Smooth muscle cell (in vitro differentiated cells): Measurements from ENCODE around the gene BEND5. TPM values are rescaled to one million over a fixed set of nuclear protein-coding genes. Genes with fewer than 3 reads are reported as not detected.

ENCODE experiments used
- DNase-seq: peaks from one replicate; lab custom pipeline; 2025; ENCODE audit not compliant: unreplicated experiment; lab: John Stamatoyannopoulos, UW
- H2AFZ ChIP-seq: fragments of 200-600 bp; sonication (generic); 2 replicates; pipeline ENCODE4 v1.6.0; 2016; ENCODE audit warnings: antibody characterized with exemption, low read depth, mild to moderate bottlenecking
- H3F3A ChIP-seq: fragments of 200-600 bp; sonication (generic); 2 replicates; pipeline ENCODE4 v1.6.0; 2017; ENCODE audit warnings: antibody characterized with exemption, low read depth
- H3K27ac ChIP-seq: fragments of 200-600 bp; sonication (generic); 2 replicates; pipeline ENCODE4 v1.5.1; 2016; ENCODE audit warnings: low read depth, mild to moderate bottlenecking
- H3K27me3 ChIP-seq: fragments of 200-600 bp; sonication (generic); 2 replicates; pipeline ENCODE4 v1.6.1; 2016; ENCODE audit warnings: low read depth, mild to moderate bottlenecking
- H3K36me3 ChIP-seq: fragments of 200-600 bp; sonication (generic); 2 replicates; pipeline ENCODE4 v1.5.1; 2016; ENCODE audit warnings: low read depth
- H3K4me1 ChIP-seq: fragments of 200-600 bp; sonication (generic); 2 replicates; pipeline ENCODE4 v1.5.1; 2016; ENCODE audit warnings: low read depth
- H3K4me2 ChIP-seq: fragments of 200-600 bp; sonication (generic); 2 replicates; pipeline ENCODE4 v1.6.0; 2016; ENCODE audit warnings: mild to moderate bottlenecking
- H3K4me3 ChIP-seq: fragments of 200-600 bp; sonication (generic); 2 replicates; pipeline ENCODE4 v1.5.1; 2016; ENCODE audit warnings: mild to moderate bottlenecking
- H3K79me2 ChIP-seq: fragments of 200-600 bp; sonication (generic); 2 replicates; pipeline ENCODE4 v1.6.0; 2016; ENCODE audit warnings: low read depth, mild to moderate bottlenecking
- H3K9ac ChIP-seq: fragments of 200-600 bp; sonication (generic); 2 replicates; pipeline ENCODE4 v1.6.0; 2016; ENCODE audit warnings: low read depth
- H3K9me3 ChIP-seq: fragments of 200-600 bp; sonication (generic); replicated peaks from 2 replicates; pipeline ENCODE4 v1.5.1; 2016; ENCODE audit warnings: low read depth
- H4K20me1 ChIP-seq: fragments of 200-600 bp; sonication (generic); 2 replicates; pipeline ENCODE4 v1.6.0; 2016; ENCODE audit warnings: low read depth
- WGBS: methylation state at CpG from one replicate; pipeline ENCODE4 v1.1.7; 2016; ENCODE audit warnings: low lambda C conversion rate; 5-methylcytosine and 5-hydroxymethylcytosine counted together
- polyA plus RNA-seq: library from polyadenylated mRNA; unstranded; fragments of >200 nt; fragmentation: Nextera tagmentation; extraction: Ambion mirVana; gene quantifications from 2 replicates; pipeline ENCODE4 v1.2.1, GENCODE V29; 2016
- total RNA-seq: library from RNA; depleted of rRNA; stranded (reverse); fragments of >200 nt; gene quantifications from 2 replicates; pipeline ENCODE4 v1.2.3, GENCODE V29; 2014
- TF ChIP-seq, protein P1 (sequence below): fragments of 200-600 bp; sonication (generic); IDR thresholded peaks from 2 replicates; pipeline ENCODE4 v1.5.1; 2017; ENCODE audit warnings: borderline replicate concordance, mild to moderate bottlenecking, antibody characterized with exemption; ENCODE audit not compliant: insufficient read depth, poor library complexity, severe bottlenecking

The BEND5 gene
- total and polyA plus RNA-seq, 2 experiments from 2014 or later = 4.0 to 10.7 TPM

DNA sequence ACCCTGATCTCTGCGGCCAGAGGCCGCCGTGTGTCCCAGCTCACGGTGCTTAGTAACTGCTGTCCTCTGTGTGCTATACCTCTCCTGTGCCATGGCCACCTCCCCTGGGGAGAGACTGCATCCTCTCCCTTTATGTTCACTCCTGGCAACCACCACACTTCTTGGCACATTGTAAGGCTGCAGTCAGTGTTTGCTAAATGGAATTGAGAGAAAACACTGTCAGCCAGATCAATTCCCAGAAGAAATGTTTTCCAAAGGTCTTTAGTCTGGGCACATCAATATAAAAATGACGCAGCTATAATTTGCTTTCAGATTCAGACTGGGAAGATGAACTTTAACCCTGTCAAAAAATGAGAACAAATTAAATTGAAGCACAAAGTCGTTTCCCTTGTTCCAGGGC lies 96.8 kb downstream of the BEND5 start:
- Histone ChIP-seq H3K4me1 (no peaks in the 10 kb centered on the region), H3K36me3 (no peaks in the 10 kb centered on the region), H2AFZ (no peak overlapping the region), H3K9me3 (no peaks in the 10 kb centered on the region), H3K9ac (no peak overlapping the region), H3K4me3 (no peak overlapping the region), H4K20me1 (no peaks in the 10 kb centered on the region), H3F3A (no peaks in the 10 kb centered on the region), H3K79me2 (no peaks in the 10 kb centered on the region), H3K27ac (no peak overlapping the region), H3K4me2 (no peak overlapping the region), H3K27me3 (peaks cover 3% of the 10 kb centered on the region)
- TF ChIP-seq, protein P1, sequence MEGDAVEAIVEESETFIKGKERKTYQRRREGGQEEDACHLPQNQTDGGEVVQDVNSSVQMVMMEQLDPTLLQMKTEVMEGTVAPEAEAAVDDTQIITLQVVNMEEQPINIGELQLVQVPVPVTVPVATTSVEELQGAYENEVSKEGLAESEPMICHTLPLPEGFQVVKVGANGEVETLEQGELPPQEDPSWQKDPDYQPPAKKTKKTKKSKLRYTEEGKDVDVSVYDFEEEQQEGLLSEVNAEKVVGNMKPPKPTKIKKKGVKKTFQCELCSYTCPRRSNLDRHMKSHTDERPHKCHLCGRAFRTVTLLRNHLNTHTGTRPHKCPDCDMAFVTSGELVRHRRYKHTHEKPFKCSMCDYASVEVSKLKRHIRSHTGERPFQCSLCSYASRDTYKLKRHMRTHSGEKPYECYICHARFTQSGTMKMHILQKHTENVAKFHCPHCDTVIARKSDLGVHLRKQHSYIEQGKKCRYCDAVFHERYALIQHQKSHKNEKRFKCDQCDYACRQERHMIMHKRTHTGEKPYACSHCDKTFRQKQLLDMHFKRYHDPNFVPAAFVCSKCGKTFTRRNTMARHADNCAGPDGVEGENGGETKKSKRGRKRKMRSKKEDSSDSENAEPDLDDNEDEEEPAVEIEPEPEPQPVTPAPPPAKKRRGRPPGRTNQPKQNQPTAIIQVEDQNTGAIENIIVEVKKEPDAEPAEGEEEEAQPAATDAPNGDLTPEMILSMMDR = no peak
- no peak for DNase-seq
- WGBS = 88% methylated on average over 6 of the region's 6 CpGs

DNA sequence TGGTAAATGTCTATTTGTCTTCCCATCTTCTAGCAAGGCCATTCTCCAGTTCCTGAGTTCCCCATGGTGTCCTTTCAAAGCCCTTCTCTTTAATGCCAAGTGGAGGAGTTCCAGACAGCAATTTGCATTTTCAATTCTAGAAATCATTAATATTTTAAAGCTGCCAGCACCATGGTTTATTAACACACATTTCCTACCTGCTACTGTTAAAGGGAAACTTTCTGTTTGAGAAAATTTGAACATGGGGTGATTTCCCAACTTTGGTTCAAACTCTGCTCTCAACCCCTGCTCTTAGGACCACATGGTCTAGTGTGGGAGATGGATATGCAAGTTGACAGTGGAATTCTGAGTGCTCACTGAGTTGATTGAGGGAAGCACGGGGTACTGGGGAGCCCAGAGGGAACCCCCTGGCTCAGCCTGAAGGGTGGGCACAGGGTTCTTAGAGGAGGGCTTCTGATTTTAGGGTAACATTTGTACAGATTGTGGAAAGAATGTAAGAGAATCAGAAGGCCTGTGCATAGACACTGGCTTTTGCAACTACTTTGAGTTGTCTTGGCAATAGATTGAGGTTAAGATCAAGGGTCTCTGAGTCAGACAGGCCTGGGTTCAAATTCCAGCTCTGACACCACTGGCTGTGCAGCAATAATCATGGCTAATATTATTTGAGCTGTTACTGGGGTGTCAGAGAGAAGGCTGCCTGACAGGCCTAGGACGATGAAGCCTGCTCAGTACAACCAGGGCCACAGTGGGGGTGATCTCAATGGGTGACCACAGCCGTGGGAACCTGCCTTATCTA lies 97.8 kb downstream of the BEND5 start:
- 90% methylated on average over 3 of the region's 3 CpGs for WGBS
- no peaks in the 10 kb centered on the region for H3K79me2 ChIP-seq
- H3K9me3 ChIP-seq = no peaks in the 10 kb centered on the region
- H3K27ac ChIP-seq = no peak overlapping the region
- no peaks in the 10 kb centered on the region for H3K4me1 ChIP-seq
- H3K27me3 ChIP-seq = peaks cover 3% of the 10 kb centered on the region
- H3K36me3 ChIP-seq = no peaks in the 10 kb centered on the region
- TF ChIP-seq, protein P1 = no peak
- no peak overlapping the region for H3K4me3 ChIP-seq
- H3K9ac ChIP-seq = no peak overlapping the region
- no peak overlapping the region for H3K4me2 ChIP-seq
- H2AFZ ChIP-seq = no peak overlapping the region
- H3F3A ChIP-seq = no peaks in the 10 kb centered on the region
- DNase-seq = no peak
- H4K20me1 ChIP-seq = no peaks in the 10 kb centered on the region
